GM18520 (cell line): ENCODE measurements around the gene JAK1.

Experiments used
- ATAC-seq: cut with Tn5 transposase; IDR thresholded peaks from one replicate; pipeline ENCODE4 v1.9.1; 2021; ENCODE audit not compliant: unreplicated experiment

JAK1 gene

GRCh38 chr1:64790832-64791487, 175.4 kb downstream of the JAK1 start:
- no peak for ATAC-seq
